Stimulated activated CD8-positive, alpha-beta memory T cell treated with anti-CD3 and anti-CD28 coated beads, Interleukin-2, amount 100 ng/mL, for 48 hours (primary cell): Measurements from ENCODE around the gene TMEM87B.

ENCODE experiments used
- DNase-seq, 2 donors: peaks; one replicate each; pipeline ENCODE4 v3.0.0-alpha.2; 2020; ENCODE audit warnings: low read depth in 2 of 2

The TMEM87B gene

GRCh38 chr2:112166806-112167499 lies 111.9 kb downstream of the TMEM87B start:
- no peak for DNase-seq

- DNase-seq: no peak
Observed at GRCh38 chr2:112168422-112169124, 113.5 kb downstream of the TMEM87B start.
